Activated naive CD8-positive, alpha-beta T cell treated with anti-CD3 and anti-CD28 coated beads, Interleukin-2, amount 50 U/mL, for 24 hours (primary cell): ENCODE measurements around the gene PRSS12.

Source experiments
- ATAC-seq: fragments of 150-1000 bp; cut with Tn5 transposase; one replicate; pipeline ENCODE4 v1.10.0; 2021
- DNase-seq: peaks from one replicate; pipeline ENCODE4 v3.0.0; 2021
- H3K27ac Mint-ChIP-seq: one replicate; pipeline ENCODE4 v1.8.0; 2021; ENCODE audit warnings: mild to moderate bottlenecking, mixed read lengths
- H3K27me3 Mint-ChIP-seq: one replicate; pipeline ENCODE4 v1.8.0; 2021; ENCODE audit warnings: mixed read lengths
- H3K36me3 Mint-ChIP-seq: one replicate; pipeline ENCODE4 v1.8.0; 2021; ENCODE audit warnings: low read depth, mixed read lengths
- H3K4me1 Mint-ChIP-seq: one replicate; pipeline ENCODE4 v1.8.0; 2021; ENCODE audit warnings: mixed read lengths
- H3K4me3 Mint-ChIP-seq: one replicate; pipeline ENCODE4 v1.8.0; 2021; ENCODE audit warnings: mild to moderate bottlenecking, moderate library complexity, mixed read lengths
- H3K9me3 Mint-ChIP-seq: one replicate; pipeline ENCODE4 v1.8.0; 2021; ENCODE audit warnings: mixed read lengths

Gene PRSS12

DNA sequence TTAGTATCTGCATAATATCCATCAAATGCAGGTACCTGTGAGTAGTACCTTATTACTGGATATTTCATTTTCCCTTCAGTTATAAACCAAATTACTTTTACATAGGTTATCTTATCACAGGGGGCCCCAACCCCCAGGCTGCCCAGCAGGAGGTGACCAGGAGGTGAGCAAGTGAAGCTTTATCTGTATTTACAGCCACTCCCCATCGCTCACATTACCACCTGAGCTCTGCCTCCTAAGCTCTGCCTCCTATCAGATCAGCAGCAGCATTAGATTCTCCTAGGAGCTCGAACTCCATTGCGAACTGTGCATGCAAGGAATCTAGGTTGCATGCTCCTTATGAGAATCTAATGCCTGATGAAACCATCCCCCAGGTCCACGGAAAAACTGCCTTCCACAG lies 6.3 kb downstream of the PRSS12 start:
- no peak overlapping the region for H3K27ac Mint-ChIP-seq
- no peaks in the 10 kb centered on the region for H3K9me3 Mint-ChIP-seq
- no peak overlapping the region for H3K4me3 Mint-ChIP-seq
- no peaks in the 10 kb centered on the region for H3K36me3 Mint-ChIP-seq
- ATAC-seq (no peak), DNase-seq (no peak)
- H3K27me3 Mint-ChIP-seq: peaks cover 27% of the 10 kb centered on the region
- peaks cover 4% of the 10 kb centered on the region for H3K4me1 Mint-ChIP-seq

- DNase-seq (no peak), ATAC-seq (no peak)
- Mint-ChIP-seq H3K4me1 (no peaks in the 10 kb centered on the region), H3K36me3 (no peaks in the 10 kb centered on the region), H3K4me3 (no peak overlapping the region), H3K9me3 (no peaks in the 10 kb centered on the region), H3K27ac (no peak overlapping the region), H3K27me3 (peaks cover 21% of the 10 kb centered on the region)
These were observed 7.0 kb downstream of the PRSS12 start for GRCh38 chr4:118345813-118346212.

- no peak for DNase-seq
- Mint-ChIP-seq H3K4me1 (no peaks in the 10 kb centered on the region), H3K4me3 (no peak overlapping the region), H3K9me3 (no peaks in the 10 kb centered on the region), H3K27ac (no peak overlapping the region), H3K36me3 (no peaks in the 10 kb centered on the region), H3K27me3 (peaks cover 14% of the 10 kb centered on the region)
- ATAC-seq: no peak
These were observed 8.0 kb downstream of the PRSS12 start for GRCh38 chr4:118344801-118345200.

DNA sequence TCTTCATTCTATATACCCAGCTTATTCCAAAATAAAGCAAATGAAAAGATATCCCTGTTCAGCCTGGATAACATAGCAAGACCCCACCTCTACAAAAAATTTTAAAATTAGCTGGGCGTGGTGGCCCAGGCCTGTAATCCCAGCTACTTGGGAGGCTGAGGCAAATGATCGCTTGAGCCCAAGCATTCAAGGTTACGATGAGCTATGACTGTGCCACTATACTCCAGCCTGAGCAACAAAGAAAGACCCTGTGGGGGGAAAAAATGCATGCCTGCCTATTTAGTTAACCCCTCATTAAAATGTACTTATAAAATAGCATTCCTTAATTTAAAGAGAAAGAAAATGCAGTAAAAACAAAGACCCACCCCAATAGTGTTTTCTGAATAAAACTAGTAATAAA lies 9.3 kb downstream of the PRSS12 start:
- ATAC-seq: no peak
- no peaks in the 10 kb centered on the region for H3K4me1 Mint-ChIP-seq

DNA sequence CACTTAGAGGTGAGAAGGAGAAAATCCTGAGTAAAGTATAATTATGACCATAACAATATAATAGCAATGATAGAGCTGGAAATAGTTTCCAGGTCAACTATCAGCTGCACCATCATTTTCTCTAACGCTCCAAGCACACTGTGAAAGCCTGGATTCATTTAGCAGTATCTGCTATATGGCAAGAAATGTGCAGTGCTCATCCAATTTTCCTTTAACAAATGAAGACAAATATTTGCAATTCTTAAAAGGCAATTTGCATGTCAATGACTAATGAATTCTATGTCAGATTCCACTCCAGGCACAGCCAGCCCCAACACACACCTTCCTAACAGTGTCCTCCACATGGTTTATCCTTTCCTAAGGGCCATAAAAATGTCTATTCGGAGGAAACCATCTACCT lies 12.7 kb downstream of the PRSS12 start:
- Mint-ChIP-seq H3K27me3 (peaks cover 6% of the 10 kb centered on the region), H3K4me3 (no peak overlapping the region), H3K36me3 (no peaks in the 10 kb centered on the region), H3K27ac (no peak overlapping the region), H3K9me3 (no peaks in the 10 kb centered on the region), H3K4me1 (no peaks in the 10 kb centered on the region)
- no peak for ATAC-seq
- DNase-seq: no peak

More for the DNA sequence above, 9.3 kb downstream of the PRSS12 start:
- no peak for DNase-seq
- no peak overlapping the region for H3K27ac Mint-ChIP-seq
- H3K27me3 Mint-ChIP-seq: peaks cover 11% of the 10 kb centered on the region
- H3K4me3 Mint-ChIP-seq: no peak overlapping the region
- no peaks in the 10 kb centered on the region for H3K36me3 Mint-ChIP-seq
- H3K9me3 Mint-ChIP-seq: no peaks in the 10 kb centered on the region

GRCh38 chr4:118338981-118339765 lies 13.6 kb downstream of the PRSS12 start:
- Mint-ChIP-seq H3K9me3 (no peaks in the 10 kb centered on the region), H3K27ac (no peak overlapping the region), H3K36me3 (no peaks in the 10 kb centered on the region), H3K4me3 (no peak overlapping the region), H3K4me1 (no peaks in the 10 kb centered on the region), H3K27me3 (peaks cover 6% of the 10 kb centered on the region)
- DNase-seq: no peak
- ATAC-seq: no peak

GRCh38 chr4:118338518-118338917 lies 14.3 kb downstream of the PRSS12 start:
- DNase-seq: no peak
- no peaks in the 10 kb centered on the region for H3K36me3 Mint-ChIP-seq
- ATAC-seq: no peak
- H3K27me3 Mint-ChIP-seq: peaks cover 6% of the 10 kb centered on the region
- H3K4me1 Mint-ChIP-seq: no peaks in the 10 kb centered on the region
- H3K9me3 Mint-ChIP-seq: no peaks in the 10 kb centered on the region
- no peak overlapping the region for H3K27ac Mint-ChIP-seq
- H3K4me3 Mint-ChIP-seq: no peak overlapping the region

- H3K9me3 Mint-ChIP-seq: no peaks in the 10 kb centered on the region
- H3K36me3 Mint-ChIP-seq: no peaks in the 10 kb centered on the region
- DNase-seq (no peak), ATAC-seq (no peak)
- no peaks in the 10 kb centered on the region for H3K4me1 Mint-ChIP-seq
- no peak overlapping the region for H3K27ac Mint-ChIP-seq
- H3K27me3 Mint-ChIP-seq: peaks cover 6% of the 10 kb centered on the region
- H3K4me3 Mint-ChIP-seq: no peak overlapping the region
These were observed 14.8 kb downstream of the PRSS12 start for GRCh38 chr4:118337954-118338353.

DNA sequence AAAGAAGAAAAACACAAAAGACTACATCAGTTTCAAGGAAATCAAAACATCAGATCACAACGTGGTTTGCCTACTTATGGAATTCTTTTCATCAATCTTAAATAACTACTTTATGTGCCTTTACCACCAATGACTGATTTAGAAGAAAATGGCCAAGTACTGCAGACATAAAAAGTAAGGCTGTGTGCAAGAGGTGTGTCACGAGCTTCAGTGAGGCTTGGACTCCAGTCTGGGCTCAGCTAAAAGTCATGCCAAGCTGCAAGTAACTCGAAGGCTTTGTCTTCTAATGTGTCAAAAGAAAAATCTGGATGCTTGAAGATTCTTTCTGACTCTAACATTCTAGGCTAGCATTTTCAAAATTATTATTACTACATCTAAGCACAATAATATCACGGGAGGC lies 17.0 kb downstream of the PRSS12 start:
- no peaks in the 10 kb centered on the region for H3K36me3 Mint-ChIP-seq
- H3K27me3 Mint-ChIP-seq: peaks cover 6% of the 10 kb centered on the region
- H3K27ac Mint-ChIP-seq: no peak overlapping the region
- H3K4me3 Mint-ChIP-seq: no peak overlapping the region
- DNase-seq (no peak), ATAC-seq (no peak)
- H3K4me1 Mint-ChIP-seq: no peaks in the 10 kb centered on the region
- no peaks in the 10 kb centered on the region for H3K9me3 Mint-ChIP-seq

DNA sequence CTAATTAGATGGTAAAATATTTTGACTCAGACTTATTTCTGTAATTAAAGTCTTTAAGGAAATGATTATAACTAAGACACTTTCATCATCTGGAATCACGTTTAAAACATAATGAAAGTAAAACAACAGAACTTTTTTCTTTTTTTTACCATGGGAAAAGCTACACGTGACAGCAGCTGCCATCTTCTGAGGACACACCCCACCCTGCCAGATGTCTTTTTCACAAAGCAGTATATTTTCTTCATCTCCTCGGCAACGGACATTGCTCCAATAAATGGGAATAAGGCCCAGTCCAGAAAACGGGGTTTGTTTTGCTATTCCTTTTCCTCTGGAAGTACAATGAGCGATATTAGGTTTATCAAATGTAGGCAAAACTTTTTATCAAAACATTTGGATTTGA lies 17.5 kb downstream of the PRSS12 start:
- DNase-seq (no peak), ATAC-seq (no peak)
- peaks cover 6% of the 10 kb centered on the region for H3K27me3 Mint-ChIP-seq
- H3K27ac Mint-ChIP-seq: no peak overlapping the region
- H3K4me1 Mint-ChIP-seq: no peaks in the 10 kb centered on the region
- no peaks in the 10 kb centered on the region for H3K36me3 Mint-ChIP-seq
- H3K4me3 Mint-ChIP-seq: no peak overlapping the region
- no peaks in the 10 kb centered on the region for H3K9me3 Mint-ChIP-seq

DNA sequence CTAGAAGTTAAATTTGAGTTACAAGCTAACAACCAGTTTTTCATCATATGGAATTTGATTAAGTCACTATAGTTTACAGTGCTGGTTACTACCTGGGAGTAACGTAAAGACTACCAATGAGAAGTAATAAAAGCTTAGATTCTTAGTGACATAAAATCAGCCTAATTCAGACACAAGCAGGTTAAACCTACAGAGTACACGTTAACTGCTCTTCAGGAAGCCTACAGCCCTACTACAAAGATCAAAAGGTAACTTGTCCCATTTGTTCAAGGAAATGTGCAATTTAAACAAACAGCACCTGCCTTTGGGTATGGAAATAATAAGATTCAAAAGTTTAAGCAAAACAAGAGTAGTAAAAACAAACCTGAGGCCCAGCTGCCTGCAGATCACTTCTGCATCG lies 21.5 kb downstream of the PRSS12 start:
- Mint-ChIP-seq H3K4me3 (no peak overlapping the region), H3K9me3 (no peaks in the 10 kb centered on the region), H3K36me3 (no peaks in the 10 kb centered on the region), H3K27ac (no peak overlapping the region), H3K27me3 (peaks cover 3% of the 10 kb centered on the region), H3K4me1 (no peaks in the 10 kb centered on the region)
- no peak for ATAC-seq
- DNase-seq: no peak

DNA sequence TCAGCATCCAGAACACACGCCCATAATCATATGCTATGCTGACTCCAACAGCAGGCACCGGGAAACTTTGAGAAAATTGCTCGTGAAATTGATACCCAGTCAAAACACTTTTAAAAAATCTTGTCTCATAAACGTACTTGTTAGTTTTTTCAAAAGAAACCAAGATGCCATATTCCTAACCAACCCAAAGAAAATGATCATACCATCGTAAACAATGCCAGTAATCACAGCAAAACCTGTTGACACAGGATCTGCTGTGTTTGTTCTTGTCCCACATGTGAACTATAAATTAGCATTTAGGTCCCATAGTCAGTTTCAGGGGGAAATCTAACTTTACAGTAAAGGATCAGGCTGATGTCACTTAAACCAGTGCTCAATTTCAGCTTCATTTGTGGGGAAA lies 23.0 kb downstream of the PRSS12 start:
- H3K4me3 Mint-ChIP-seq: no peak overlapping the region
- peaks cover 3% of the 10 kb centered on the region for H3K27me3 Mint-ChIP-seq
- no peaks in the 10 kb centered on the region for H3K9me3 Mint-ChIP-seq

DNA sequence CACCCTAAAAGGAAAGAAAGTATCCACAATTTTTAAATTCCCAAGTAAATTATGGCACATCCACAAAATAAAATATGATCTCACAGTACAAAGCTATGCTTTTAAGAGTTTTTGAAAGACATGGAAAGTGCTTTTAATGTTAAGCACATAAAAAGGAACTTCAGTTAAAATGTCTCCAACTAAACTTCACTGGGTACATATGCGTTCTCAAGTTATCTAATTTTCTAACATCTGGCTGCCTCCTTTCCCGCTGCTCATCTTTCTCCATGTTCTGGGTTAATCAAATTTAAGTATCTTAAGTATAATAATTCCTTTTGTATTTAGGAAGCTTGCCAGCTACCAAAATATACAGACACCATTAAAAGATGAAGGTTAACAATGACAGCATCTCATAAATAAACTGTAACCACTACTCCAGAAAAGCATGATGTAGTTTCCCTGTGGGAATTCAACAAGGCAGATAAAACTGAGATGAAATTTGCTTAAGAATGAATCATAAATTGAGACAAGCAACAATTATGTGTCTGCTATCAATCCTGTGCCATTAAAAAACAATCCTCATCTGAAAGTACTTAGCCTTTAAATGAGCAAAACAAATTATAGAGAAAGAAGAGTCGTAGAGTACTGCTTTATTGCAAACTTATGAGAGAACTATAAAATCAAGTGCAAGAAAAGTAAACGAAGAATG lies 25.1 kb downstream of the PRSS12 start:
- no peak overlapping the region for H3K27ac Mint-ChIP-seq
- no peak for DNase-seq

More for the DNA sequence above, 23.0 kb downstream of the PRSS12 start:
- ATAC-seq: no peak
- Mint-ChIP-seq H3K27ac (no peak overlapping the region), H3K36me3 (no peaks in the 10 kb centered on the region), H3K4me1 (no peaks in the 10 kb centered on the region)
- no peak for DNase-seq

DNA sequence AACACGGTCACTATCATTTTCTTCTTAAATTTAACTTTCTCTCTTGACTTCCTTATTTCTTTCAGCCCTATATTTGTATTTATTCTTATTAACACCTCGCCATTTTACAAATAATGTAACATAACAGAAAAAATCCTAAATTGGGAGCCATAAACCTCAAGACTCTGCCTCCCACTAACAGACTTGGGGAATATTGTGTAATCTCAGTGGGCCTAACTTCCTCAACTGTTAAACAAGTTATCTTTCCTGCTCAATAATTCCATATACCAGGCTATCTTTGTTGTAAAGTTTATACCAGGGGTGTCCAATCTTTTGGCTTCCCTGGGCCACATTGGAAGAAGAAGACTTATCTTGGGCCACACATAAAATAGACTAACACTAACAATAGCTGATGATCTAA lies 26.2 kb downstream of the PRSS12 start:
- H3K4me3 Mint-ChIP-seq: no peak overlapping the region
- no peaks in the 10 kb centered on the region for H3K9me3 Mint-ChIP-seq
- no peak for ATAC-seq
- H3K4me1 Mint-ChIP-seq: no peaks in the 10 kb centered on the region
- peaks cover 3% of the 10 kb centered on the region for H3K27me3 Mint-ChIP-seq
- no peak overlapping the region for H3K27ac Mint-ChIP-seq
- DNase-seq: no peak
- H3K36me3 Mint-ChIP-seq: no peaks in the 10 kb centered on the region

More for the DNA sequence above, 25.1 kb downstream of the PRSS12 start:
- Mint-ChIP-seq H3K27me3 (peaks cover 5% of the 10 kb centered on the region), H3K9me3 (no peaks in the 10 kb centered on the region), H3K4me3 (no peak overlapping the region), H3K36me3 (no peaks in the 10 kb centered on the region), H3K4me1 (no peaks in the 10 kb centered on the region)
- ATAC-seq: no peak

- DNase-seq: no peak
- no peak for ATAC-seq
- H3K9me3 Mint-ChIP-seq: no peaks in the 10 kb centered on the region
- no peaks in the 10 kb centered on the region for H3K36me3 Mint-ChIP-seq
- H3K27me3 Mint-ChIP-seq: peaks cover 7% of the 10 kb centered on the region
- no peaks in the 10 kb centered on the region for H3K4me1 Mint-ChIP-seq
- H3K4me3 Mint-ChIP-seq: no peak overlapping the region
- H3K27ac Mint-ChIP-seq: no peak overlapping the region
These were observed 27.4 kb downstream of the PRSS12 start for GRCh38 chr4:118325431-118325830.
